ENCODE results near the gene TEDC2. TPM values are rescaled to one million over a fixed set of nuclear protein-coding genes. Genes with fewer than 3 reads are reported as not detected.
"Not testable (repeated sequence)": the region's sequence is repeated elsewhere in the genome, so short reads cannot be mapped to it uniquely, and the experiment has no call there.

The TEDC2 gene
- total RNA-seq, 1 donor from 2014 or later: 0.68 TPM

DNA sequence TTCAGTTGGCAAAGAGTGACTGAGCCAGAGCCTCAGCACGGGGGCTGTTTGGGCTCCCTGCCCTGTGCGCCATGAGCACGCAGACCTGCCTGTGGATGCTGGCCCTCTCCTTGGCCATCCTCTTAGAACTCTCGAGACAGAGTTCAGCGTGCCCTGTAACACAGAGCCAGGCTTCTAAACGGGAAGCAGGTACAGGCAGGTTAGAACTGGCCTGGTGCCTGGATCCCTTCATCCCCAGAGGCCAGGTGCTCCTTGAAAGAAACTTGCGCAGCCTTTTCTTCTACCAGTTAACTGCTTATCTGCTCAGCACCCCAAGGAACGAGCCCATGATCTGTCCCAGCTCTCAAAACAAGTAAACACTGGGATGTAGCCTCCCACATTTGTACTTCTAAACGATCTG lies 23.8 kb upstream of the TEDC2 start:
- Histone ChIP-seq H3K36me3 (peaks cover 23% of the 10 kb centered on the region), H3K27me3 (ENCODE audit: low read depth) (no peaks in the 10 kb centered on the region), H3K9me3 (no peaks in the 10 kb centered on the region), H3K4me1 (no peaks in the 10 kb centered on the region), H3K4me3 (no peak overlapping the region), H3K27ac (no peak overlapping the region)
- no peak for ATAC-seq
- TF ChIP-seq CTCF (IDR thresholded peaks at IDR 0.05): no peak
- no peak for DNase-seq
- intact Hi-C loops (cut with DNase I): no loop called here

GRCh38 chr16:2437032-2437790 lies 22.7 kb upstream of the TEDC2 start:
- H3K27ac ChIP-seq: no peak overlapping the region
- H3K27me3 ChIP-seq (ENCODE audit: low read depth): no peaks in the 10 kb centered on the region
- no peak for TF ChIP-seq CTCF (IDR thresholded peaks at IDR 0.05)
- DNase-seq: no peak
- H3K9me3 ChIP-seq: no peaks in the 10 kb centered on the region
- no peaks in the 10 kb centered on the region for H3K4me1 ChIP-seq
- no peak overlapping the region for H3K4me3 ChIP-seq
- intact Hi-C loops (cut with DNase I): no loop called here
- no peak for ATAC-seq
- peaks cover 18% of the 10 kb centered on the region for H3K36me3 ChIP-seq

DNA sequence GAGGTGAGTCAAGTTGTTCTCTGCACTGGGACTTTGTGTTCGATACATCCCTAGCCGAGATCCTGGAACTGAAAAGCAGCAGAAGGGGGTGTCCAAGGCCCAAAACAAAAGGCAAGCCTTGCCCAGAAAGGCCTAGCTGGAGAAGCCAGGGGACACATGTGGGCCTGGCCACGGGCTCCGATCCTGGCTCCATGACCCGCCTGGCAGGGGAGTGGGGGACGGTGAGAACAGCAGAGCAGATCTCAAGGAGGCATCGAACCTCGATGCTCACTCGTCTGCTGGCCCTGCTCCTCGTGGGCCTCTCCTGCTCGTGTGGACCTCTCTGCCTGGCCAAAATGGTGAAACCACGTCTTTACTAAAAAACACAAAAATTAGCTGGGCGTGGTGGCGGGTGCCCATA lies 21.8 kb upstream of the TEDC2 start:
- H3K27ac ChIP-seq: no peak overlapping the region
- H3K4me1 ChIP-seq: no peaks in the 10 kb centered on the region
- ATAC-seq (no peak), DNase-seq (no peak)
- H3K36me3 ChIP-seq: peaks cover 14% of the 10 kb centered on the region
- H3K27me3 ChIP-seq (ENCODE audit: low read depth): no peaks in the 10 kb centered on the region
- no peaks in the 10 kb centered on the region for H3K9me3 ChIP-seq
- intact Hi-C loops (cut with DNase I): no loop called here
- no peak for TF ChIP-seq CTCF (IDR thresholded peaks at IDR 0.05)
- H3K4me3 ChIP-seq: no peak overlapping the region

GRCh38 chr16:2439598-2439997 lies 20.3 kb upstream of the TEDC2 start:
- ATAC-seq: no peak
- intact Hi-C loops (cut with DNase I): no loop called here
- H3K36me3 ChIP-seq: peaks cover 21% of the 10 kb centered on the region

DNA sequence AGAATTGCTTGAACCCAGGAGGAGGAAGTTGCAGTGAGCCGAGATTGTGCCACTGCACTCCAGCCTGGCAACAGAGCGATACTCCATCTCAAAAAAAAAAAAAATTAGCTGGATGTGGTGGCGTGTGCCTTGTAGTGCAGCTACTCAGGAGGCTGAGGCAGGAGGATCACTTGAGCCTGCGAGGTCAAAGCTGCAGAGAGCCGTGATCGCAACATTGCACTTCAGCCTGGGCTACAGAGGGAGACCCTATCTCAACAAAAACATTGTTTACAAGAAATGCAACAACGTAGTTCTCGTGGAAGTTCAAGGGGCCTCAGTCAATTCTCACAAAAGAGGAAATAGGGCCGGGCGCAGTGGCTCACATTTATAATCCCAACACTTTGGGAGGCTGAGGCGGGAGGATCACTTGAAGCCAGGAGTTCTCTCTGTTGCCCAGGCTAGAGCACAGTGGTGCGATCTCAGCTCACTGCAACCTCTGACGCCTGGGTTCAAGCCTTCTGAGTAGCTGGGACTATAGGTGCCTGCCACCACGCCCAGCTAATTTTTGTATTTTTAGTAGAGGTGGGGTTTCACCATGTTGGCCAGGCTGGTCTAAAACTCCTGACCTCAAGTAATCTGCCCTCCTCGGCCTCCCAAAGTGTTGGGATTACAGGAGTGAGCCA lies 18.6 kb upstream of the TEDC2 start:
- H3K36me3 ChIP-seq: peaks cover 36% of the 10 kb centered on the region
- intact Hi-C loops (cut with DNase I); H3K9me3 ChIP-seq; H3K27me3 ChIP-seq (ENCODE audit: low read depth); H3K27ac ChIP-seq; H3K4me1 ChIP-seq; ATAC-seq; H3K4me3 ChIP-seq: not testable (repeated sequence)
- DNase-seq: peak; percentile 6

More at GRCh38 chr16:2439598-2439997, 20.3 kb upstream of the TEDC2 start:
- Histone ChIP-seq H3K4me1 (no peaks in the 10 kb centered on the region), H3K9me3 (no peaks in the 10 kb centered on the region), H3K4me3 (no peak overlapping the region), H3K27ac (no peak overlapping the region), H3K27me3 (ENCODE audit: low read depth) (no peaks in the 10 kb centered on the region)
- TF ChIP-seq CTCF (IDR thresholded peaks at IDR 0.05): no peak
- no peak for DNase-seq

DNA sequence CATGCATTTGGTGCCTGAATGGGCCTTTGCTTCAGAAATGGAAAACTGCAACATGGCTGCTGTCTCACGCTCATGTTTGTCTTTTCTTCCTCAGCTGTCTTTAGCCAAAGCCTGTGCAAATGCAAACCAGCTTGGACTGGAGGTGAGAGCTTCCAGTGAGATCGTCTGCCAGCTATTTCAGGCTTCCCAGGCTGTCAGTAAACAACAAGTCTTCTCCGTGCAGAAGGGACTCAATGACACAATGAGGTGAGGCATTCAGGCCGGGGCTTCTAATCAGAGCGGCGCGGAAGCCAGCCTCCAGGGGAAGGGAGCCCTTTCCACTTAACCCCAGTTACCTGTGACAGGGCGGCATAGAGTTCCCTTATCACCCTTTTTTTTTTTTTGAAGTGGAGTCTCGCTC lies 16.4 kb upstream of the TEDC2 start:
- TF ChIP-seq CTCF (IDR thresholded peaks at IDR 0.05): no peak
- Histone ChIP-seq H3K27ac (no peak overlapping the region), H3K27me3 (ENCODE audit: low read depth) (no peaks in the 10 kb centered on the region), H3K36me3 (peaks cover 30% of the 10 kb centered on the region), H3K4me3 (no peak overlapping the region), H3K9me3 (no peaks in the 10 kb centered on the region), H3K4me1 (no peaks in the 10 kb centered on the region)
- DNase-seq (no peak), ATAC-seq (no peak)
- intact Hi-C loops (cut with DNase I): no loop called here

Data from lower lobe of right lung (tissue), 2 donors.